Measurements from ENCODE around the gene NPTN.
"Not testable (repeated sequence)": the region's sequence is repeated elsewhere in the genome, so short reads cannot be mapped to it uniquely, and the experiment has no call there.

The NPTN gene

DNA sequence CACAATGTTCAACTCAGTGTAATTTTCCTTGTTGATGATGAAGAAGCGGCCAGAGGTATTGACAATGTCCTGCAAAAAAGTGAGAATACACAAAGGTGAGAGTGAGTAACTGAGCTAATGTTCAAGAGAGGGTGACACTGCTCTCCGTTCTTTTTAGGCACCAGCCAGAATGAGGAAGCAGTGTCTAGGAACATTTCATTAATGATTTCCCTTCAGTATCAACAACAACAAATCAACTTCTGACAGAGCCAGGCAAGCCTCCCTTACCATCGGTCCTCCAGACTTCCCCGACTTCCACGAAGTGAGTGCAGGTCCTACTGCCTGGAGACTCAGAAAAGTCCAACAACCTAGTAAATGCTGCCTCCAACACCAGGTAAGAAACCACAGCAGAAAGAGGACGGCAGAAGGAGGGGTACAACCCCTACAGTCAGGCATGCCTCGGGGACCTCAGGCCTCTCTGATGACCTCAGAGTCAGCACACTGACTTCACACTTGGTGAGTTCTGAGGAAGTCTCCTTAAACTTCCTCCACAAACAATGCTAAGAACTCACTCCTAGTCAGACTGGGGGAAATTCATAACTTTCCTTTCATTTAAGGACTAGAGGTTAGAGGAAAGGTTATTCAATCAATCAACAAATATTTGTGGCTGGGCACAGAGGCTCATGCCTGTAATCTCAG lies 62.7 kb downstream of the NPTN start:
- in situ Hi-C loops (cut with HindIII; ENCODE audit: low pct_unique_long_range_greater_than_20kb, low sequenced_read_pairs): no loop called here
- DNase-seq (ENCODE audit: low read depth in 1 of 2, low spot score in 1 of 2): no peak
- TF ChIP-seq JUND (IDR thresholded peaks at IDR 0.05; ENCODE audit: low read depth): no peak

DNA sequence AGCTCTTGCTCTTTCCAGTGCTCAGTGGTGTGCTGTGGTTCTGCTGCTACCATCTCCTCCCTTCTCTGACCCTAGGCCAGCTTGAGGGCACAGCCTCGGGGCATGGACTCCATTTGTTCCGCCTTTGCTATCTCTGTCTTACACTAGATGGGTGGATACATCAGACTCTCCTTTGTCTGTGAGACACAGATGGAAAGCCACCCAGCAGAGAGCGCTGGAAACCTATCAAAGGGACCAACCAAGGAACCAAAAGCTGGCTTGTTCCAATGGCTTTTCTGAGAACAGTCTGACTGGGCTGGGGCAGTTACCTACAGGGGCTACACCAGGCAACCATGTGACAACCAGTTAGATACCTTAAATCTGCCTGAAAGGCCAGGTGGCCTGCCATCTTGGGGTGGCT lies 63.8 kb downstream of the NPTN start:
- in situ Hi-C loops (cut with HindIII; ENCODE audit: low pct_unique_long_range_greater_than_20kb, low sequenced_read_pairs): no loop called here
- TF ChIP-seq JUND (IDR thresholded peaks at IDR 0.05; ENCODE audit: low read depth): no peak
- peak in 1 of 2 experiments; percentile 18 for DNase-seq (ENCODE audit: low read depth in 1 of 2, low spot score in 1 of 2)

DNA sequence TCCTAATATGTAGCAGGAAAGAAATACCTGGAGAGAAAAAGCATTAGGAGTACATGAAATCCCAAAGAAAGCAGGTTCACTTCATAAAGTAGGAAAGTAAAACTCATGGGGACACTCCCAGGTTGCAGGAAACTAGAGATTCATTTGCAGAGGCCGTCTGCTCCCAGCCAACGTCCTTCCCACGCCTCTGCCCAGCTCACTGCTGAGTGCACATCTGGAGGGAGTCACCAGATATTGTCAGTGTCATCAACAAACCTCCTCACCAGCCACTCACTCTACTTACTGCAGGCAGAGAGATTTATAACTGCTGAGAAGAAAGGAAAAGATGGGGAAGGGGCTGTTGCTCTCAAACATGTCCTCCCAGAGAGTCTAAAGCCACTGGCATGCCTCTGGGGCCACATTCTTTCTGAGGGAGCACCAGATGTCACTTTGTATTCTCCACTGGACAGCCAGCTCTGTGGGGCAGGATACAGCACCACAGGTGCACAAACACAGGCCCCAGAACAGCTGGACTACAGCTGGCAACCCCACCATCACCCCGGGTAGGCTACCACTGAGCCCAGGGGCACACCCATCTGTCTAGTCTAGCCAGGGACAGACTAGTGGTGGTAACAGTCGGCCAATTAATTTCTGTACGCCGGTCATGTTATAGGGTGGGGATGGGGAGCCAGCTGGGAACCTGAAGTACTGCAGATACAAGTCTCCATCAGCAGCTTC lies 64.5 kb downstream of the NPTN start:
- TF ChIP-seq JUND (IDR thresholded peaks at IDR 0.05; ENCODE audit: low read depth): no peak
- in situ Hi-C loops (cut with HindIII; ENCODE audit: low pct_unique_long_range_greater_than_20kb, low sequenced_read_pairs): no loop called here
- no peak for DNase-seq (ENCODE audit: low read depth in 1 of 2, low spot score in 1 of 2)

DNA sequence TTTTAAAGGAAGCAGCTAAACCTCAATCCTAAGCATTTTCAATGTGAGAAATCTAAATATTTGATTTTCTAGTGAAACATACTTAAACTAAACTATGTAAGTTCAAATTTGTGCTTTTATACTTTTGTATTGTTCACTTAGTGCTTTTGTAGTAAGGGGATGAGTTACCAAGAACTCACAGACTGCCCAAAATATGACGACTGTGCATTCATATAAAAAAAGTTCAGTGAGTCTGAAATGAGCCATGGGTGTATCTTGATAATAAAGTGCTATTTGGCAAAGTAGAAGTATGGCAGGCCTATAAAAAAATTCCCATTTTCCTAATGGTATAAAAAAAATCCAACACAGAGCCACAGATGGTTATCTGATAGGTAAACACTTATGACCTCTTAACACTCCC lies 66.2 kb downstream of the NPTN start:
- in situ Hi-C loops (cut with HindIII; ENCODE audit: low pct_unique_long_range_greater_than_20kb, low sequenced_read_pairs): no loop called here
- DNase-seq (ENCODE audit: low read depth in 1 of 2, low spot score in 1 of 2): no peak
- no peak for TF ChIP-seq JUND (IDR thresholded peaks at IDR 0.05; ENCODE audit: low read depth)

DNA sequence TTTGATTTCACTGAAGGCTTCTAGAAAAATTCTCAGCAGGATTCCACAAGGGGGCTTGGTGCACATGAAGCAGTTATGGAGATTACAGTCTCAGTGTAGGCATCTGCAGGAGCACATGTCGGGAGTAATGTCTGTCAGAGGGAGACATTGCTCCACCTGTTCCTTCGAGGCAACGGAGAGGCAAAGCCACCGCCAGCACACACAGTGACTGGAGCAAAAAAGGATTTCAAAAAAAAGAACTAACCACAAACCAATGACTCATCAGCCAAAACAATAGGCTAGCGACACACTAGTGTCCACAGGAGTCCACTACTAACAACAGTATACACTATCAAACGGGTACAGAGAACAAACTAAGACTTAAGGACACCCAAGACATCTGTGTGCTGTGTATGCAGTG lies 68.9 kb downstream of the NPTN start:
- TF ChIP-seq JUND (IDR thresholded peaks at IDR 0.05; ENCODE audit: low read depth): no peak
- in situ Hi-C loops (cut with HindIII; ENCODE audit: low pct_unique_long_range_greater_than_20kb, low sequenced_read_pairs): no loop called here
- no peak for DNase-seq (ENCODE audit: low read depth in 1 of 2, low spot score in 1 of 2)

DNA sequence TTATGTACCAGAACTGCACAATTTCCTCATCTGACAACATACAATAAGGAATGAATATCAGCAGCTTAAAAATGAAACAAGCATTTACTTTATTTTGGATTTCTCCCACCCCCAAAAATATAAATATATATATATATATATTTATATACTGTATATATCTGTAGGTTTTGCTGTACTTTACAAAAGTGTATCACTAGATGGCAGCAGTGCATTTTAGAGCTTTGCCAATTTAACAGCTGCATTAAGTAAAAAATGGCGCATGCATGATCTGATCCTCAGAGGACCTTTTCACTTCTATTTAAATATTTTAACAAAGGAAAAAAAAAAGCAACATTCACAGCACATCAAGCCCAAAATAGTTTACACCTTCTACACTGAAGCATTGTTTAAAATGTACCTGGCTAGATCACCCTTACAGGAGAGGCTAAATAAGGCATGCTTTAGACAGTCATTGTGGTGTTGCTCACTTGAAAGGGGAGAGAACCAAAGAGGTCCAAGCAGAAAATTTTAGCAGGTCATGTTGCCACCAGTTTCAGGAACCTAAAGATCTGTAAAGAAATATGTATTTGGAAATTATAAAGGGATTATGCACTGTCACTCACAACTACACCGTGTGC lies 72.6 kb downstream of the NPTN start:
- in situ Hi-C loops (cut with HindIII; ENCODE audit: low pct_unique_long_range_greater_than_20kb, low sequenced_read_pairs): no loop called here
- TF ChIP-seq JUND (IDR thresholded peaks at IDR 0.05; ENCODE audit: low read depth): no peak

DNA sequence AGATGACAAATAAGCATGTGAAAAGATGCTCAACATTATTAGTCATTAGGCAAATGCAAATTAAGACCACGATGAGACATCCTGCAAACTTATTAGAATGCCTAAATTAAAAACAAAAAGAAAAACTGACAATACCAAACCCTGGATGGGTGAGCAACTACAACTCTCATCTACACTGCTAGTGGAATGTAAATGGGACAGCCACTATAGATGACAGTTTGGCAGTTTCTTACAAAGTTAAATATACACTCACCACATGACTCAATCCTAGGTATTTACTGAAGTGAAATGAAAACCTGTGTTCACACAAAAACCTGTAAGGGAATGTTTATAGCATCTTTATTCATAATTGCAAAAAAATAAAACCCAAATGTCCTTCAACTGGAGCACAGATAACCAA lies 74.7 kb downstream of the NPTN start:
- TF ChIP-seq JUND (IDR thresholded peaks at IDR 0.05; ENCODE audit: low read depth): no peak
- in situ Hi-C loops (cut with HindIII; ENCODE audit: low pct_unique_long_range_greater_than_20kb, low sequenced_read_pairs): no loop called here
- no peak for DNase-seq (ENCODE audit: low read depth in 1 of 2, low spot score in 1 of 2)

More for the DNA sequence above, 72.6 kb downstream of the NPTN start:
- peak; percentile 24 to 81 for DNase-seq (ENCODE audit: low read depth in 1 of 2, low spot score in 1 of 2)

DNA sequence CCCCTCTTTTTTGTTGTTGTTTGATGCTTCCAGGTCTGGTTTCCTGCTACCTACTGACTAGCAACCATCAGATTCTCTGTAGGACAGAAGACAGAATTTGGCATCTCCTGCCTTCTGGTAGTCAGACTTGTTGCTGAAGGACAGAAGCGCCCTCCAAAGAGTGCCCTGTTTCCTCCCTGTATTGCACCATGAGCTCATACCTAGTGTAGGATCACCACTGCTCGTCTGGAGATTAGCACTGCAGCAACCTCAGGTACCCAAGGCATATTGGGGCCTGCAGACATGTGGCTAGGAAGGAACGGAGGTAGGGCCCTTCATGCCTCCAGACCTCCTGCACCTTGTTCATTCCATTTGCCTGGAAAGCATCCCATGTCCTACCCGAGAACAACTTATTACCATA lies 78.1 kb downstream of the NPTN start:
- in situ Hi-C loops (cut with HindIII; ENCODE audit: low pct_unique_long_range_greater_than_20kb, low sequenced_read_pairs): no loop called here
- no peak for DNase-seq (ENCODE audit: low read depth in 1 of 2, low spot score in 1 of 2)
- TF ChIP-seq JUND (IDR thresholded peaks at IDR 0.05; ENCODE audit: low read depth): no peak

DNA sequence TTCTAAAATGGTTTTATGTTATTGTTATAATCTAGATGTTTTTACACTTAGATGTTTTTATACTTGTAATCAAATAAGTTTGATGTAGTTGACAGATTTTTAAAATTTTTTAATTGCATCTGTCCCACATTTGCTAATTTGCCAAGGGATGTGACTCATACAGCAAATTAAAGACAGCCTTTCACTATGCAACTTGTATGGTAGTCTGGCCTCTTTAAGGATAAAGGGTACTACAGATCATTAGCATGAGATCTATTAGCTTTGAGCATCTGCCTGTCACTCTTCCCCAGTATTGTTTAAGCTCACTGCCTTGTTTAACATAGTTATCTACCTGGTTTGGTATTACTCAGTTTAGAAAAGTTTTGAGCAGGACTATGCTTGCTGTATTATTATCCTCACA lies 83.0 kb downstream of the NPTN start:
- DNase-seq (ENCODE audit: low read depth in 1 of 2, low spot score in 1 of 2): no peak
- no peak for TF ChIP-seq JUND (IDR thresholded peaks at IDR 0.05; ENCODE audit: low read depth)
- in situ Hi-C loops (cut with HindIII; ENCODE audit: low pct_unique_long_range_greater_than_20kb, low sequenced_read_pairs): no loop called here

DNA sequence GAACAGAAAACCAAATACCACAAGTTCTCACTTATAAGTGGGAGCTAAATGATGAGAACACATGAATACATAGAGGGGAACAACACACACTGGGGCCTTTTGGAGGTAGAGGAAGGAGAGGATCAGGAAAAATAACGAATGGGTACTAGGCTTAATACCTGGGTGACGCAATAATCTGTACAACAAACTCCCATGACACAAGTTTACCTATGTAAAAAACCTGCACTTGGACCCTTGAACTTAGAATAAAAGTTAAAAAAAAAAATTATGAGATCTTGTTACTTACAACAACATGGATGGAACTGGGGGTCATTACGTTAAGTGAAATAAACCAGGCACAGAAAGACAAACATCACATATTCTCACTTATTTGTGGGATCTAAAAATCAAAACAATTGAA lies 84.3 kb downstream of the NPTN start:
- in situ Hi-C loops (cut with HindIII; ENCODE audit: low pct_unique_long_range_greater_than_20kb, low sequenced_read_pairs); DNase-seq (ENCODE audit: low read depth in 1 of 2, low spot score in 1 of 2): not testable (repeated sequence)

DNA sequence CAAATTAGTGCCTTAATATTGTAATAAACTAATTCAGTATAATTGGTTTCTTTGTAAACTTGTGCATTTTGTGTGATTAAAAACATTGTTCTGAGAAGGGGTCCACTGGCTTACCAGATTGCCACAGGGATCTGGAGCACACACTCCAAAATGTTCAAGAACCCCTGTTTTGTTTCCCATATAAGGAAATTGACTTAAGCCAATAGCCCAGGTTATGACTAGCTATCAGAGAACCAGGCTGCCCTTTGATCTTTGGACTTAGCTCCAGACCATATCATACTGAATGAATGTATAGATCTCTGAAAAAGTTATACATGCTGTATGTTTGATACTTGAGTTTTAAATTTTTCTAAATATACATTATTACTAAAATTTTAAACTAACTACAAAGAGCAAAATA lies 91.7 kb downstream of the NPTN start:
- no peak for TF ChIP-seq JUND (IDR thresholded peaks at IDR 0.05; ENCODE audit: low read depth)
- DNase-seq (ENCODE audit: low read depth in 1 of 2, low spot score in 1 of 2): no peak
- in situ Hi-C loops (cut with HindIII; ENCODE audit: low pct_unique_long_range_greater_than_20kb, low sequenced_read_pairs): no loop called here

DNA sequence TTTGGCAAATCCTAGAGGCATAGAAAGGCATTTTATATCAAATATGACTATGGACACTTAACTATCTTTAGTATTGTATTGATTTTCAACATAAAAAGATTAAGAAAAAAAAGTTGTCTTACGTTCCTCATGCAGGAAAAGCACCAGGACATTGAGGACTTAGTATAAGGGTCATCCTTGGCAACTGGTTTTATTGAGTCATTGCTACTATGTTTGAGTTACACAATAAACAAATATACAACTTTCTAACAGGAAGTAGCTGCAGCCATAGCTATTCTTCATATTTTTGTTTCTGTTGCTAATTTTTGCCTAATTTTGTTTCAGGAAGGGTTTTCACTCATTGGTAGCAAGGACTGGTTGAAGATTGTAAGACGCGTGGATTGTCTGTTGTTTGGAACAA lies 93.0 kb downstream of the NPTN start:
- no peak for DNase-seq (ENCODE audit: low read depth in 1 of 2, low spot score in 1 of 2)
- in situ Hi-C loops (cut with HindIII; ENCODE audit: low pct_unique_long_range_greater_than_20kb, low sequenced_read_pairs): no loop called here
- TF ChIP-seq JUND (IDR thresholded peaks at IDR 0.05; ENCODE audit: low read depth): no peak

Measured in T47D (cell line).